HG02610 (cell line): Measurements from ENCODE around the gene TMEM208.

Source experiments
- ATAC-seq: cut with Tn5 transposase; IDR thresholded peaks from one replicate; pipeline ENCODE4 v1.9.1; 2021; ENCODE audit warnings: mild to moderate bottlenecking, moderate library complexity; ENCODE audit not compliant: unreplicated experiment

Gene TMEM208

DNA sequence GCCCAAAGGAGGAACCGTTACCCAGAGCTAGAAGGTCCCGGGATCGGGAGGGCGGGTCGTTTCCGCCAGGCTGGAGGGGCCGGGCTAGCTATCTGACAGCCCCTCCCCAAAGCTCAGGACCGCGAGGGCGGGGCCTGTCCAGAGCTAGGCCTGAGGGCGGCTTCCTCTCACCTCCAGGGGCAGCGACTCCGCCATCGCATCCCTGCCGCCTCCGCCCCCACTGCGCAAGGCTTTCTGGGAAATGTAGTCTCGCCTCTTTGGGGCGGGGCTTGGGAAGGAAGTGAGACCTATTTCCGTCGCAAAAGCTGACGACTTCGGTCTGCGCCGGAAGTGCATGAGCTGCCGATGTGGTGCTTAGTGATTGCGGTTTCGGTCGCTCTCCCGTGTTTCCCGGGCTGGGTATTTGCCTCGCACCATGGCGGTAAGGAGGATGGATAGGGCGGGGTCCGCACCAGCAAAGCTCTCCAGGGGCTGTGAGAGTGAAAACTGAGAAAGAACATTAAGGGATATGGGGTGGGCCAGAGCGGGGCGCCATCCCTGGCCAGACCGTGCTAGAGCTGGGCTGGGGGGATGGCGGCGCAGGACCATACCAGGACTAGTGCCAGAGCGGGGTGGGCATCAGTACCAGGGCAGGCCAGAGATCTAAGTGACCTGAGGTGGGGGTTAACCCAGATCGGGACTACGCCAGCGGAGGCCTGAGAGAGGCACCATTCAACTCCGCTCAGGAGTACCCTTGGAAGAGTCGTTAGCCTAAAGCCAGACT, at the start of gene TMEM208:
Gene TMEM208 (plus strand): TSS at position 327 of the 763 bp plus-strand sequence. CDS start 89 bp downstream, at position 416.
- ATAC-seq = peak; percentile 92

- no peak for ATAC-seq
Observed at GRCh38 chr16:67177743-67178699, 48.9 kb upstream of the TMEM208 start.

DNA sequence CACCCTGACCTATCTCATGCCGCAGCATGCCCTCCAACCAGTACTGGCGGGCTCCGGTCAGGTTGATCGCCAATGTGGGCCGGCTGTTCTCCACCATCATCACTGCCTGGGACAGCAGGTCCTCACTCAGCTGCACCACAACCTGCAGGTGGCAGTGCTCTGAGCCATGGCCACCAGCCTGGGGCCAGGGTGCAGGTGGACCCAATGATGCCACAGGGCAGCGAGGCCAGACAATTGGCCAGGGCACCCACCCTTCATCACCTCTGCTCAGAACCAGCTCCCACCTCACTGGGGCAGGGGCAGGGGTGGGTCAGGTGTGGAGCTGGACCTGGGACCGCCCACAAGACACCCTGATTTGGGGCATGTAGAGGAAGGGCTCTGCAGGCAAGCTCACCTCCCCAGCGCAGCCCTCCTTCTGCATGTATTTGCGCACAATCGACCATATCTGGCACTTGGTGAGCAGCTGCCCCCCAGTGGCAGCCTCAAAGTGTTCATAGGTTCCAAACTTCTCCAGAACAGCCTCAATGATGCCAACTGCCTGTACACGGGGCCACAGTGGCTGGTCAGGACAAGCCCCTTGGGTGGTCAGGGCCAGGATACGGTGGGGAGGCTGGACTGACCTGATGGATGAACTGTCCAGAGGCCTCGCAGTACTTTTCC, 47.4 kb upstream of the TMEM208 start:
- no peak for ATAC-seq

GRCh38 chr16:67180166-67180565, 46.8 kb upstream of the TMEM208 start:
- ATAC-seq = no peak

DNA sequence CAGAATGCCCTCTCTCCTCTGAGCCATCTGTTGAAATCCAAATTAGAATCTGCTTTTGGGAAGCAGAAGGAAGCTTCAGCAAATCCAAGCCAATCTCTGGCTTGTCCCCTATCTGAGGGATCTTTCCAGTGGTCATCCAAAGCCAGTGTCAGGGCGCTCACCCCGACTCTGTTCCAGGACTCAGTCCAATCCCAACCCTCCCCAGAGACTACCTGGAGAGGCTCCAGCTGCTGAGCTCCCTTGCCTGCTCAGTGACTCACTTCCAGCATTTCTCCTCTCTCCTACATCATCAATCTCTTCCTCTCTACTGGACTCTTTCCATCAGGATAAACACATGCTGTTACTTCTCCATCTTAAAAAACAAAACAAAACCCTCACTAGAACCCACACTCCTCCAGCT, 45.6 kb upstream of the TMEM208 start:
- no peak for ATAC-seq

- no peak for ATAC-seq
Observed at GRCh38 chr16:67182288-67182687, 44.6 kb upstream of the TMEM208 start.

DNA sequence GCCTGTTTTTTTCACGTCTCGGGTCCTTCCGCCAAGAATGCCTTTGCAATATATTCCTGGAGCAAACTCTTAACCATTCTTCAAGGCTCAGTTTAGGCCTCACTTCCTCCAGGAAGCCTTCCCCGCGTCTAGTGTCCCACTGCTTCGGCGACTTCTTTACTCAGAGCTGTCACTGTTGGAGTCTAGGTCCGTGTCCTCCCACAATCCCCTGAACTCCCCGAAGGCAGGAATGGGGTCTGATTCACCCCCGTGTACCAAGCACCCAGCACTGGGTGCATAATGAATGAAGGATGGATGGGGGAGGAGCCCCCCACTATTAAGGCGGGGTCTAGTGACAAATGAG, 43.7 kb upstream of the TMEM208 start:
- no peak for ATAC-seq

DNA sequence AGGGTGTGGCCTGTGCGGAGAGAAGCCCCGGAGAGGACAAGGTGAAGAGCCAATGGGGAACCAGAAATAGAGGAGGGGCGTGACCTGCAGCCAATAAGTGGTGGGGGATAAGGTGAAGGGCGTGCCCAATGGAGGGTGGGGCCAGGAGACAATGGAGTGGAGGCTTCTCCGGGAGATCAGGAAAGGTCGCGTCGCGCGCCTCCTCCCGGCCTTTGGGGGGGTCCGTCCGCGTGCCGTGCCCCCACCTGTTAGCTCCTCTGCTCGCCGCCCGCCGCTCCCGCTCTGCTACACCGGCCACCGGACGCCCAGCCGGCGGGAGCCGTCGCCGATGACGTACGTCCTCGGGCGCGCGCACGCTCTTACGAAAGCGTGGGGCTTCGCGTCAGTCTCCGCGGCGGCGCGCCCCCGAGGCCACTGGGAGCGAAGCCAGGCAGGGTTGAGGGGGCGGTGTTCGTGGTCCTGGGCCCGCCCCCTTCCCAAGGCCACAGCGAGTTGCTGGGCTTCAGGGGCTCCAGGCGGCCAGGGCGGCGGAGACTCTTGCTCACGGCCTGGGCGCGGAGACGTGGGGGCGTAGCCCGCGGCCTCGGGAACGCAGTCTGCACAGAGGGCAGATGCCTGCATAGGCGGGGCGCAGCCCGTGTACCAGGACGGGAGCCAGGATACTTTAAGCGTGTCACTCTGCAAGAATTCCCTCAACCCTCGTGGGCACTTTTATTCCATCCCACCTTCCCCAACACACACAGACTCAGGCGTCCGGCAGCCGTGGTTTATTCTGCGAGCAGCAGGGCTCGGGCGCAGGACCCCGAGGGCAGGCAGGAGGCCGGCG, 43.1 kb upstream of the TMEM208 start, which contains the start of gene MATCAP1:
Gene MATCAP1 (minus strand): TSS at position 337 of the 826 bp plus-strand sequence. CDS start 3,353 bp downstream, outside the sequence.
- peak; percentile 95 for ATAC-seq

DNA sequence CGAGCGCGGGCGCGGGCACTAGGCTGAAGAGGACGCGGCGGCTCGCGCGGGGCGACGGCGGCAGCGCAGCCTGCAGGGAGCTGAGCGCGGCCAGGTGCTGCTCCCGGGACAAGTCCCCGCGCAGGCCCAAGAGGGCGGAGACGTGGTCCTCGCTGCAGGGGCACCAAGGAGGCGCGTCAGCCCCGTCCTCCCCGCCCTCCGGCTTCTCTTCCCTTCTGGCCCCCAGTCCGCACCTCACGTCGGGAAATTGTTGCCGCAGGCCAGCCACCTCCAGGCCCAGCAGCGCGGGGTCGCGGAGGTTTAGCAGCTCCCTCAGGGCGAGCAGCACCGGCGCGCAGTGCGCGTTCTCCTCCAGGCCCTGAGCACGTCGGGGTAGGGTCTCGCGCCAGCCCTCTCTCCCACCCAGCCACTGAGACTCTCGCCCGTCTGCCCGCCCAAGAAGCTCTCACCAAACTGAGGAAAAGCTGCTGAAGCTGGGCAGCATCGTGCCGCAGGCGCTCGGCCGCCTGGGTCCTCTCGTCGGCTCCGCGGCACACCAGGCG, 42.4 kb upstream of the TMEM208 start:
- no peak for ATAC-seq

DNA sequence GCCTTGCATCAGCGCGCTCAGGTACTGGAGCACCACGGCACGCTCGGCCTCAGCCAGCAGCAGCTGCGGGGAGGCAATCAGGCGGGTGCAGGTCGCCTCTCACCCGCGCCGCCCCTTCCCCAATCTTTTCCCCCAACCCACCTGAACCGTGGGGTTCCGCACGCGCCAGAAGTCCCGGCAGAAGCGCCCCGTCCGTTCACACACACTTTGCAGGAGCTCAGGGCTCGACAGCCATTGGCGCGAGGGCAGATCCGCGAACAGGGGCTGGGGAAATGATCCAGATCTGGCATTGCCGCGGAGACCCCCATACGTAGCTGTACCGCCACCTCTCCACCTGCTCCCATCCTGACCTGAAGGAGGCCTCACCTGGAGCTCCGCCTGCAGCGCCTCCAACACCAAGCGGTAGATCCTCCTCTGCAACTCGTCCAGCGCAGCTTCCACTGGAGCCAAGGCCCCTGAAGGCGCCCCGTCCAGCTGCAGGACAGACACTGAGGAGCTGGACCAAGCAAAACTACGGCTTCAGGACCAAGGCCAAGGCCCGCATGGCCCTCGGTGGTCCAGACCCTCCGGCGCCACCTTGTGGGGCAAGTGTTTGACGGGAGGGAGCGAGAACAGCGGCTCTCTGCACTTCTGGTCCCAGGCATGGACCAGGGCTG, 41.8 kb upstream of the TMEM208 start:
- ATAC-seq = no peak

DNA sequence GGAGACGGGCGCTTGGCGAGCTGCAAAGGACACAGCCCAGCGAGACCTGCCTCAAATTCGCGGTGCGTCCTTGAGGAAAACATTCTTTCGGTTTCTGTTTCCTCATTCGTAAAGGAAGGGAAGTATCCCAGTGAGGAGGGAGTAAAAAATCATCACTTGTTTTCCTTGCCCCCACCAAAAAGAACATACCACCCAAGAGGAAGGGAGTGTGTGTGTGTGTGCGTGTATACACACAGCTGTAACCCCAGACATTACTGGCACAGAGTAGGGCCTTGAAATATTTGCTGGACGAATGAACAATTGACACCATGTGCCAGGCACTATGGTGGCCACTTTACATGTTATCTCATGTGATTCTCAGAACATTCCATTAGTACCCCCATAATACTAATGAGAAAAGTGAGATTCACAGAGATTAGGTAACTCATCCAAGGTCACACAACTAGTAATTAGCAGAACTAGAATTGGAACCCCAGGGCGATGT, 41.2 kb upstream of the TMEM208 start:
- ATAC-seq = no peak

DNA sequence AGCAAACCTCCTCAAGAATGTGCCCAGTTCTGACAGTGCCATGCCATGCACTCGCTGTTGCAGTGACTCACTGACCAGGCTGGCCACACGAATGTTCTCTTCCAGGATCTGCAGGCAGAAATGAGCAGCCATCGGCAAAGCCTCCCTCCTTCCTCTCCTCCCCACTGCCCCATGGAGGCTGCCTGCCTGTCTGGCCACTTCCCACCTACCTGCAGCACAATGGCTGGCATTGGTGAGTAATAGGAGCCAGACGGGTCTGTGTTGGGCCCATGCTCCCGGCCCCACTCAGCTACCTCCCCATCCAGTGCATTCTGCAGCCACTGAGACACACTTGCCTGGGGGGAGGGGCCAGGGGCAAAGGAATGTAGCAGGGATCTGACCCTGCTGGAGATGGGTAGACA, 40.4 kb upstream of the TMEM208 start:
- no peak for ATAC-seq

DNA sequence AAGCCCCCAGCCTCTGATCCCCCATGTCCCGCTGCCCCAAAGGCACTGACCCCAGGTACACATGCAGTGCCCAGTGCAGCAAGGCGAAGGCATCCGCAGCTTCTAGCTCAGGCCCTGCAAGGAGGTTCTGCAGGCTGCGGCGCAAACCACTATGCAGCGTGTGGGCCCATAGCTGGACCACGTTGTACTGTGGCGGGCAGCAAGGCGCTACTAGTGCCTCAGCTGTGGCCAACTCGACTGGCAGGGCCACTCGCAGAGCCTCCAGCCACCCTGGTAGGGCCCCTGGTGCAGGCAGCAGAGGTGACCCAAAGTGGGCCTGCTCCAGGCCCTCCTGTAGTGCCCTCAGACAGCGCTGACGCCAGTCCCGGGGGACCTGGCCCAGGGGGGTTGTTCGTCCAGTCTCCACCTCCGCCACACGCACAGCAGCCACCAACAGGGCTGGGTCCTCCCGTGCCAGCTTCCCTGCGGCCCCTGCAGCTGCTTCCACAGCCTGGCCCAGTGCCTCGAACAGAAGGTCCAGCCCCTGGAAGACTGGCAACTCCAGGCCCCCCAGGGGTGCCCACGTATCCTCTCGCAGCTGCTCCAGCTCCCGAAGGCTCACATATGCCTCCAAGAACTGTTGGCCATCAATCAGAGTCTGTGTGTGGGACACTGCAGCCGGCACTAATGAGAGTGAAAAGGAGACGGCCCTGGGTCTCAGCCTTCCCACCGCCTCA, 39.6 kb upstream of the TMEM208 start:
- ATAC-seq = no peak

- ATAC-seq = no peak
Observed at GRCh38 chr16:67188323-67188722, 38.6 kb upstream of the TMEM208 start.

GRCh38 chr16:67188798-67189197, 38.1 kb upstream of the TMEM208 start:
- no peak for ATAC-seq

GRCh38 chr16:67190041-67190440, 36.9 kb upstream of the TMEM208 start, which contains the start of gene EXOC3L1:
TSS of gene EXOC3L1 (minus strand) at chr16:67190136. CDS start at chr16:67189676, 460 bp downstream.
- no peak for ATAC-seq

GRCh38 chr16:67190448-67191399, 36.2 kb upstream of the TMEM208 start:
- no peak for ATAC-seq
